ENCODE measurements around the gene PHF23.
A peak's percentile ranks its signal among the peaks of the same experiment; 100 is the strongest.

PHF23 gene

GRCh38 chr17:7237761-7238419 lies 1.4 kb downstream of the PHF23 start:
- DNase-seq (ENCODE audit: low spot score), result no peak

- DNase-seq (ENCODE audit: low spot score), result no peak
These were observed 1.9 kb downstream of the PHF23 start for GRCh38 chr17:7237266-7237760.

- DNase-seq (ENCODE audit: low spot score), result no peak
These were observed 2.4 kb downstream of the PHF23 start for GRCh38 chr17:7236808-7237207.

- DNase-seq (ENCODE audit: low spot score), result no peak
These were observed 3.3 kb downstream of the PHF23 start for GRCh38 chr17:7235693-7236665.

- peak; percentile 91 for DNase-seq (ENCODE audit: low spot score)
These were observed 4.9 kb downstream of the PHF23 start, which contains the start of gene DVL2 for GRCh38 chr17:7234083-7234951. Gene DVL2 (minus strand): TSS chr17:7234517. CDS start chr17:7234262, 255 bp downstream.

GRCh38 chr17:7233701-7234082 lies 5.6 kb downstream of the PHF23 start:
- DNase-seq (ENCODE audit: low spot score), result no peak

DNA sequence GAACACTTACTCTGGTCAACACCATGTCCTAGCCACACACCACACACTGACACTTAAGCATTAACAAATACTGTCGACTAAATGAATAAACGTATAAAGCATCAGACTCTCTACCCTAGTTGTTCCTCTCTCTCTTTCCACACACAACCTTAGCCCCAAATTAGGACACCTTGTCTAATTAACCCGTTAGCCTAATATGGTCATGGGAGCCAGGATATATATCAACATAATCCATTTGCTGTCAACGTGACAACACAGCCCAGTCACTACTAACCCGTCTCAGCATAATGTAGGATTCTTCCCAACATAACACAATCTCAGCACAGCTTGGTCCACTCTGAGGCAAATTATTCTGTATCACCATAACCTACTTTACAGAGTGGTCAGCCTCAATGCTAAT lies 7.1 kb downstream of the PHF23 start:
- no peak for DNase-seq (ENCODE audit: low spot score)

GRCh38 chr17:7229504-7229903 lies 9.8 kb downstream of the PHF23 start:
- DNase-seq (ENCODE audit: low spot score), result no peak

- DNase-seq (ENCODE audit: low spot score), result no peak
These were observed 10.3 kb downstream of the PHF23 start for GRCh38 chr17:7228920-7229319.

- DNase-seq (ENCODE audit: low spot score), result no peak
These were observed 12.2 kb downstream of the PHF23 start for GRCh38 chr17:7226721-7227710.

DNA sequence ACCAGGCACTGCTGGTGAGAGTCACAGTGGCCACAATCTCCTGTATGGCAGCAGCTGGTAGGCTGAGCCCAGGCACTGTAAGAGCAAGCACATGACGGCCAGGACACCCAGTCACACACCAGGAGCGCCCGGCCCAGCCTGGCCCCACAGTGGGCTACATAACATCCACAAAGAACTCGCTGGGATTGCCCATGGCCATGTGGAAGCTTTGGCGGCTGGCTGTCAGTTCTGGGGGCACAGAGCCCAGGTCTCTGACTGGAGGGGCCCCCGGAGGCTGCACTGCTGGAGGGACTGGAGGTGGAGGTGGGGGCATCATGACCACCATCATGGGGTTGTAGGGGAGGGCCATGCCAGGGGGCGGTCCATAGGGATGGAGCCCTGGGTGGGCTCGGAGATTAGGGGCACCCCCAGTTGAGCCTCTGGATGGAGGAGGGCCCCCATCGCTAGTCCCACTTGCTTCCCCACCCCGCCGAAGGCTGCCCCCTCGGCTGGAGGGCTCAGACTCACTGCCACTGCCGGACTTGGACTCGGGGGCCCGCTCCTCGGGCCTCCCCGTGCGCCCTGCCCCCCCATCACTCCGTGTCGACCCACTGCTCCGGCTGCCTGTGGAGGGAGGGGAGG lies 13.4 kb downstream of the PHF23 start:
- DNase-seq (ENCODE audit: low spot score), result no peak

GRCh38 chr17:7224661-7225111 lies 14.6 kb downstream of the PHF23 start:
- DNase-seq (ENCODE audit: low spot score), result no peak

GRCh38 chr17:7224110-7224509 lies 15.1 kb downstream of the PHF23 start:
- no peak for DNase-seq (ENCODE audit: low spot score)

- no peak for DNase-seq (ENCODE audit: low spot score)
These were observed 15.9 kb downstream of the PHF23 start for GRCh38 chr17:7223375-7223774.

- DNase-seq (ENCODE audit: low spot score), result no peak
These were observed 16.3 kb downstream of the PHF23 start for GRCh38 chr17:7222972-7223292.

- no peak for DNase-seq (ENCODE audit: low spot score)
These were observed 16.9 kb downstream of the PHF23 start for GRCh38 chr17:7222093-7222971.

DNA sequence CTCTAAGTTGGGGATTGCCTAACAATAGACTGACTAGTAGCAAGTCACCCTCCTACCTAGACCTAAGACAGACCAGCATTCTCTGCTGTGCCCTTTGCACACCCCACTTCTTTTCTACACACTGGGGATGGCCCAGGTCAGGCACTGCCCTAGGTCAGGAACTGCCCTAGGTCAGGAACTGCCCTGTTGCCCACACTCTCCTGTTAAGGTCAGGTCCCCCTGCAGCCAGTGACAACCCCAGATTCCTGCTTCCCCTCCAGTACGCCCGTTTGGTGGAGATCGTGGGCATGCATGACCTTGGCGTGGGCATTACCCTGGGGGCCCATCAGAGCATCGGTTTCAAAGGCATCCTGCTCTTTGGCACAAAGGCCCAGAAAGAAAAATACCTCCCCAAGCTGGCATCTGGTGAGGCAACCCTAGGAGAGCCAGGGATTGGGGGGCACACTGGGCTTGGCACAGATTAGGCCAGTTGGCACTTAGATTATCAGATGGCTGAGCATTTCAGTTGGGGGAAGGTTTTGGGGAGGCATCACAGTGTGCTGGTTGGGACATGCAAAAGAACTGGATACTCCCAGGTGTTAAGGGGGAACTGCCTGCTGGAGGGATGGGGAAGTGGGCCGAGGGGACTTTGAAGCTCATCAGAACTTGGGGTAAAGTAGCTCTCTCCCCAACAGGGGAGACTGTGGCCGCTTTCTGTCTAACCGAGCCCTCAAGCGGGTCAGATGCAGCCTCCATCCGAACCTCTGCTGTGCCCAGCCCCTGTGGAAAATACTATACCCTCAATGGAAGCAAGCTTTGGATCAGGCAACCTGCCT lies 17.8 kb downstream of the PHF23 start:
- no peak for DNase-seq (ENCODE audit: low spot score)

- no peak for DNase-seq (ENCODE audit: low spot score)
These were observed 18.5 kb downstream of the PHF23 start for GRCh38 chr17:7220593-7221277.

Data from kidney capillary endothelial cell (primary cell).